ENCODE results near the gene HACD4.

GRCh38 chr9:21053851-21054250 lies 22.4 kb upstream of the HACD4 start:
- TF ChIP-seq, protein P1, sequence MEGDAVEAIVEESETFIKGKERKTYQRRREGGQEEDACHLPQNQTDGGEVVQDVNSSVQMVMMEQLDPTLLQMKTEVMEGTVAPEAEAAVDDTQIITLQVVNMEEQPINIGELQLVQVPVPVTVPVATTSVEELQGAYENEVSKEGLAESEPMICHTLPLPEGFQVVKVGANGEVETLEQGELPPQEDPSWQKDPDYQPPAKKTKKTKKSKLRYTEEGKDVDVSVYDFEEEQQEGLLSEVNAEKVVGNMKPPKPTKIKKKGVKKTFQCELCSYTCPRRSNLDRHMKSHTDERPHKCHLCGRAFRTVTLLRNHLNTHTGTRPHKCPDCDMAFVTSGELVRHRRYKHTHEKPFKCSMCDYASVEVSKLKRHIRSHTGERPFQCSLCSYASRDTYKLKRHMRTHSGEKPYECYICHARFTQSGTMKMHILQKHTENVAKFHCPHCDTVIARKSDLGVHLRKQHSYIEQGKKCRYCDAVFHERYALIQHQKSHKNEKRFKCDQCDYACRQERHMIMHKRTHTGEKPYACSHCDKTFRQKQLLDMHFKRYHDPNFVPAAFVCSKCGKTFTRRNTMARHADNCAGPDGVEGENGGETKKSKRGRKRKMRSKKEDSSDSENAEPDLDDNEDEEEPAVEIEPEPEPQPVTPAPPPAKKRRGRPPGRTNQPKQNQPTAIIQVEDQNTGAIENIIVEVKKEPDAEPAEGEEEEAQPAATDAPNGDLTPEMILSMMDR (optimal IDR thresholded peaks at IDR 0.05 in 1 of 3, IDR thresholded peaks at IDR 0.05 in 1 of 3, conservative IDR thresholded peaks at IDR 0.05 in 1 of 3; ENCODE audit: extremely low read depth in 1 of 3, insufficient read depth in 2 of 3, low read length in 3 of 3) = no peak
- TF ChIP-seq EZH2 (IDR thresholded peaks at IDR 0.05; ENCODE audit: low read length) = no peak
